LoVo (cell line): ENCODE data around the gene TPM1.
"Not testable (repeated sequence)": the region's sequence is repeated elsewhere in the genome, so short reads cannot be mapped to it uniquely, and the experiment has no call there.

Experiments used
- DNase-seq: peaks from one replicate; pipeline ENCODE4 v3.0.0-alpha.2; 2016; ENCODE audit warnings: low spot score

Gene TPM1

DNA sequence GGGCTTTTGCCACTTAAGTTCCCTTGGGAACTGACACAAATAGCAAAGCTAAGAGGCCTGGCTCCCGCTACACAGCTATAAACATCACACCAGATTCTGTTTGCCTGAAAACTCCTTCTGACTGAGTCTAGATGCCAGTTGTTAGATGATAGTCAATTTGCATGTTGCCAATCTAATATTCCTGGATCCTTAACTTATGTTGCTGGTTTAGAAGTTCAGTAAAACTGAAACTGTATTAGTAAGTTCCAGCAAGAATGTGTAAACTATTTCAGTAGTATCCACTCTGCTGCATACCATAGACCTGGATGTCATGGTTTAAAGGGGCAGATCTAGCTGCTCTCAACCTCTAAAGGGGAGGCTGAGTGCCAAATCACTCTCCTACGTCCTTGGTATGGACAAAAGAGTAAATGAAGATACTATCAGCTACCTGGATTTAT lies 52.0 kb downstream of the TPM1 start:
- DNase-seq, result no peak

DNA sequence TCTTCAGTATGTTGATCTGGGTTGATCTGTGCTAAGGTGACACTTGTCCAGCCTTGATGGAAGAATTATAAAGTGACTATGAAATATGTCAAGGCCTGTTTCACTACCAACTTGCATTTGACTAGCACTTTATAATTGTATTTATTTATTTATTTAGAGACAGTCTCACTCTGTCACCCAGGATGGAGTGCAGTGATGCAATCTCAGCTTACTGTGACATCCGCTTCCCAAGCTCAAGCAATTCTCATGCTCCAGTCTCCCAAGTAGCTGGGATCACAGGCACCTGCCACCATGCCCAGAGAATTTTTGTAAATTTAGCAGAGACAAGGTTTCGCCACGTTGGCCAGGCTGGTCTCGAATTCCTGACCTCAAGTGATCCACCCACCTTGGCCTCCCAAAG lies 53.6 kb downstream of the TPM1 start:
- no peak for DNase-seq

DNA sequence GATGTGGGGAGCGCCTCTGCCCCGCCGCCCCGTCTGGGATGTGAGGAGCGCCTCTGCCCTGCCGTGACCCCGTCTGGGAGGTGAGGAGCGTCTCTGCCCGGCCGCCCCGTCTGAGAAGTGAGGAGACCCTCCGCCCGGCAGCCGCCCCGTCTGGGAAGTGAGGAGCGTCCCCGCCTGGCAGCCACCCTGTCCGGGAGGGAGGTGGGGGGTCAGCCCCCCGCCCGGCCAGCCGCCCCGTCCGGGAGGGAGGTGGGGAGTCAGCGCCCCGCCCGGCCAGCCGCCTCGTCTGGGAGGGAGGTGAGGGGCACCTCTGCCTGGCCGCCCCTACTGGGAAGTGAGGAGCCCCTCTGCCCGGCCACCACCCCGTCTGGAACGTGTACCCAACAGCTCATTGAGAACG lies 56.4 kb downstream of the TPM1 start:
- DNase-seq, result not testable (repeated sequence)

DNA sequence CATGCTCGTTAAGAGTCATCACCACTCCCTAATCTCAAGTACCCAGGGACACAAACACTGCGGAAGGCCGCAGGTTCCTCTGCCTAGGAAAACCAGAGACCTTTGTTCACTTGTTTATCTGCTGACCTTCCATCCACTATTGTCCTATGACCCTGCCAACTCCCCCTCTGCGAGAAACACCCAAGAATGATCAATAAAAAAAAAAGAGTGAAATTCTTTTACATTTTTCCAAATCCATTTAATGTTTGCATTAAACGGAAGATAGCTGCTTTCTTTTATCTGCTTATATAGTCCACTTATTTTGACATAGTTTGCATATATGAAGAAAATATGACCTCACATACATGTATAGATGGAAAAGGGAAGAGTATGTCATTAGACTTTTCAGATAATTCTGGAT lies 57.0 kb downstream of the TPM1 start:
- DNase-seq, result not testable (repeated sequence)

DNA sequence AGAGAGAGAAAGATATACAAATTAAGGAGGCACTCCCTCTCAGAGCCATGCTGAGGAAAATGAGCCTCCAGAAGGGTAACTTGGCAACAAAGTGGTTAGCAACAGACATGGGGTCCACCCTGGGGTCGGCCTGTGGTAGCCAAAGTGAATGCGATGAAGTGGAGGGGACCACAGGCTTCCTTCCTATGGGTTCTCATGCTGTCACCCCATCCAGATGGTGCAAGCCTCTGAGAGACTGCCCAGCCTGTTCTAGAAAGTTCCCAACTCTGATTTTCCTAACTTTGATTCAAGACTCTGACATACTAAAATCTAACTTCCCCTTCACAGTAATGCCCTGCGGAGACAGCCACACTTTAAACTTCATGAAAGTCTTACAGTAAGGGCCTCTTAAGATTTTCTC lies 60.9 kb downstream of the TPM1 start:
- no peak for DNase-seq

DNA sequence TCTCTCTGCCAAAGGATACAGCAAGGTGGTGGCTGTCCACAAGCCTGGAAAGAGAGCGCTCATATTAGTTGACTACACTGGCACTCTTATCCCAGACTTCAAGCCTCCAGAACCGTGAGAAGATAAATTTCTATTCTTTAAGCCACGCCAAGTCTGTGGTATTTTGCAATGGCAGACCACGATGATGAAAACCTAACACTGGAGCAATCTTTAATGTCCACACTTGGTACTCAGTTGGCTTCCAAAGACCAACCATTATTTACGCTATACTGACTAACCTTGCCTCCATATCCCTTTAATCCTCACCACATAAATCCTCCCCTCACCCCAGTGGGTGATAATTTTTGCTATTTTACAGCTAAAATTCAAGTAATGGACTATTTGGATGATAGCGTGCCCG lies 62.2 kb downstream of the TPM1 start:
- no peak for DNase-seq

DNA sequence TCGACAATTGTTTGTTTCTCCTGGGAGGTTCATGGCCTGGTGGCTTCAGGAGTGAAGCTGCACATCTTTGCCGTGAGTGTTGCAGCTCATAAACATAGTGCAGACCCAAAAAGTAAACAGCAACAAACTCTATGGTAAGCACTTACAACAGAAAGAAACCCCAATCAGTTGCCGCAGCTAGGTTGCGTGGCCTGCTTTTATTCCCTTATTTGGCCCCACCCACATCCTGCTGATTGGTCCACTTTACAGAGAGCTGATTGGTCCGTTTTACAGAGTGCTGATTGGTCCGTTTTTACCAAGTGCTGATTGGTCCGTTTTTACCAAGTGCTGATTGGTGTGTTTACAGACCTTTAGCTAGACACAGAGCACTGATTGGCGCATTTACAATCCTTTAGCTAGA lies 62.8 kb downstream of the TPM1 start:
- DNase-seq, result not testable (repeated sequence)

DNA sequence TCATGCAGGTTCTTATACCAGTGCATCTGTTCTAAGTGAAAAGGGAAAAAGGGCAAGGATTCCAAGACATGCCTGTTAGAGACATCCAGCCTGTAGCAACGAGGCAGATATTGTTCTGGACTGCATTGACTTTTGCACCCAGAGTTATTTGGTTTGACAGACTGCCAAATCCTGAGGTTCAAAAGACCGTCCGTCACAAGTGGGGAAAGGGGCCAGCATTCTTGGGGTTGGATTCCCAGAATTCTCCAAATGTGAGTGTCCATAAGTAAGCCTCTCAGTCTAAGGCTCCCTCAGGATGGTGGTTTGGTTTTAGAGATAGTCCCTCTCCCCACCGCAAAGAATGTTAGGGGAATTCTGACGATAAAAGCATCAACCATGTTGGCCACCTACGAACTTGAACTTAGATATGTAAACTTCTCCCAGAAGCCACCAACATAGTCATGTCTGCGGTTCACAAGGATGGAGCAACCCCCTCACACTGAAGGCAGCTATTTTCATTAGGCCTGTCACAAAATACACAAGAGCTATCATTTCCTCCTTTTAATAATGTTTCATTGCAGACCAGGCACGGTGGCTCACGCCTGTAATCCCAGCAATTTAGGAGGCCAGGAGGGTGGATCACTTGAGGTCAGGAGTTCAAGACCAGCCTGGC lies 65.5 kb downstream of the TPM1 start:
- DNase-seq, result peak; percentile 87

DNA sequence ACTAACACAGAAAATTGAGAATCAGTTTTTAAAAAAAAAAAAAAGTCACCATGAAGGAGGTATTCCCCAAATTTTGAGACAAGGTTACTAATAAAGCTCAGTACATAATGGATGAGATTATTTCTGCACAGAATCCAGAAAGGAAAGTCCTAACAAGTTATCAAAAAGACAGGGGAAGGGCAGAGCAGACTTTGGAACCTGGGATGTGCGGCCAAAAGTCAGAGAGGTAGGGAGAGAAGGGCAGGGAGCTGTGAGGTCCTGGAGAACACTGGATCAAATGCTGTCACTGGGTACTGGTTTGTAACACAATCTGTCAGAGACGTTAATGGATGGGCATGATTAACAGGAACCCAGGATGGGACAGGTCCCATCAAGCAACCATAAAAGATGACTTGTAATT lies 67.0 kb downstream of the TPM1 start:
- DNase-seq, result no peak

DNA sequence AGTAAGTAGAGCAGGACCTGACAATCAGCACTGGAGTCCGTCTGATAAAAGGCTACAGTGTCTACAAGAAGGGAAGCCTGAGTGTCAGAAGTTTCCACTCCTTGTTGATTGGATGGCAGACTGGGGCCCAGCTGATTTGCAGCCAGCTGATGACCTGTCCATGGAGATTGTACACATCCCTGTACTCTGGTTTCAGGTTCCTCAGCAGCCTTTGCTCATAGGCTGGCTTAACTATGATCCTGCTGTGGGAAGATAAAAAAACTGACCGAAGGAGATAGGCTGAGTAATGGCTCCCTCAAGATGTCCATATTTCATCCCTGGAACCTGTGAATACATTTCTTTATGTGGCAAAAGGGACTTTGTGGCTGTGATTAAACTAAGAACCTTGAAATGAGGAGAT lies 67.4 kb downstream of the TPM1 start:
- DNase-seq, result no peak

DNA sequence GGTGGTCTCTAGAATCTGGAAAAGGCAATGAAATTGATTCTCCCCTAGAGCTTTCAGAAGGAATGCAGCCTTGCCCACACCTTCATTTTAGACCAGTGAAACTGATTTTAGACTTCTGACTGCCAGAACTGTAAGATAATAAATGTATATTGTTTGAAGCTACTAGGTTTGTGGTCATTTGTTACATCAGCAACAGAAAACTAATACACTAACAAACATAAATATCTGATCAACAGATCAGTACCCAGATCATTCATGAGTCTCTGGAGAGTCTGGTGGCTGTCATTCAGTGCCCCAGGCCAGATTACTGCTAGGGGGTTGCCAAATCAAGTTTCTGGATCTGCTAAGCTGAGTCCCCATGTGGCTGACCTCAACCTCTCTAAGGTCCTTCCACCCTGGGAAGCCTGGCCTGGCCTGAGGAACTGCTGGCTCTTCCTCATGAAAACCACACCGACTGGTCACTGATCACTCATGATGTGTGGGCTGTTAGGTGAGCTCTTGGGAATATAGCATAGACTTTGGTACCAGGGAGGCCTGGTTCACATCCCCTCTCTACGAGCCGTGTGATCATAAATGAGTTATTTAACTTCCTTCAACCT lies 68.0 kb downstream of the TPM1 start:
- DNase-seq, result no peak

DNA sequence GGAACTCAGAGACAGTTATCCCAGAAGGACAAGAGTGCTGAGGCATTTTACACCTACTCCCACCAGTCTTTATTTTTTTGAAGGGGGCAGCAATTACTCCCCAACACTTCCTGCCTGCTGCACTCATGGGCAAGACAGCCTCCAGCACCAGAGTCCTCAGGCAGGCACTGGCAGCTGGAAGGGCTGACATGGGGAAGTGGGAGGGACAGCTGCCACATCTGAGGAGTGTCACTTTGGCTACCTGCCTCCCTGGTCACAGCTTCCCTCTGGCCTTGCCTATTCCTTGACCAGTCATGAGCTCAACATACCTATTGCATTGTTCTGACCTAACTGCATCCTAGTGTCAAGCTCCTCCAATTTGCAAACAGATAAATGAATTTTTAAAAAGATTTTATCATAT lies 68.9 kb downstream of the TPM1 start:
- DNase-seq, result no peak

DNA sequence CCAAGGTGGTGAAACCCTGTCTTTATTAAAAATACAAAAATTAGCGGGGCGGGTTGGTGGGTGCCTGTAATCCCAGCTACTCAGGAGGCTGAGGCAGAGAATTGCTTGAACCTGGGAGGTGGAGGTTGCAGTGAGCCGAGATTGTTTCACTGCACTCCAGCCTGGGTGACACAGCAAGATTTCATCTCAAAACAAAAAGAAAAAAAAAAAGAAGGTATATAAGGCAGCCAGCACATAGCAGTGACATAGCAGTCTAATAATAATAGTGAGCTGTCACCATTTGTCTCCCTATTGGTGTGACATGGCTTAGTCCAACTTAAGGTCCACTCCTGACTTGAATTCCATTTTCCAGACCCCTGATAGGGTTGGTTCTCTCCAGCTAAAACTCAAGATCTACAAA lies 70.3 kb downstream of the TPM1 start:
- DNase-seq, result no peak

DNA sequence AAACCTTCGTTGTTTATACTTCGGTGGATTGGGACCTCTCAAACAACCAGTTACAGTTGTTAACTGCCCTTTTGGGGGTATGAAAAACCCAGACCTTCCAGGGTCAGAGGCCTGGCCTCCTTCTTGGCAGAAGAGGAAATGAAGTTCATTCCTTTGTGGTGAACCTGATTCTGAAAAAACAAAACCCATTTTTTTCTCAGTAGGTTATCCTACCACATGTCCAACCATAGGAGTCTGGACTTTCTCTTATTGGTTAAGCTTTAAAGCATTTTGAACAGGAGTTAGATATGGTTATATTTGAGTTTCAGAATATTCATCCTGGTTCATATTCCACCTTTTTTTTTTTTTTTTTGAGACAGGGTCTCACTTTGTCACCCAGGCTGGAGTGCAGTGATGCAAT lies 71.9 kb downstream of the TPM1 start:
- DNase-seq, result no peak
